HFF-Myc (cell line): ENCODE data around the gene DLD.

ENCODE experiments used
- DNase-seq: peaks from one replicate; pipeline ENCODE4 v3.0.0-alpha.2; 2011; ENCODE audit warnings: low read depth; ENCODE audit errors: extremely low read depth
- H3K4me3 ChIP-seq: replicated peaks from 2 replicates; pipeline ENCODE4 v1.5.1; 2011; ENCODE audit warnings: low read depth, mild to moderate bottlenecking, control low read depth, low read length
- CTCF ChIP-seq: IDR thresholded peaks from 2 replicates; pipeline ENCODE4 v1.5.1; 2012; ENCODE audit warnings: mild to moderate bottlenecking, low read depth, low read length, control low read depth; ENCODE audit errors: missing control alignments

DLD gene

GRCh38 chr7:107945332-107945731, 54.3 kb downstream of the DLD start:
- no peak for DNase-seq
- TF ChIP-seq CTCF = no peak

GRCh38 chr7:107946451-107946850, 55.5 kb downstream of the DLD start:
- no peak for TF ChIP-seq CTCF
- no peak overlapping the region for H3K4me3 ChIP-seq

More at GRCh38 chr7:107945332-107945731, 54.3 kb downstream of the DLD start:
- H3K4me3 ChIP-seq = no peak overlapping the region

GRCh38 chr7:107946881-107947280, 55.9 kb downstream of the DLD start:
- H3K4me3 ChIP-seq = no peak overlapping the region
- TF ChIP-seq CTCF = no peak
- DNase-seq = no peak

More at GRCh38 chr7:107946451-107946850, 55.5 kb downstream of the DLD start:
- DNase-seq = no peak

GRCh38 chr7:107948645-107949442, 57.9 kb downstream of the DLD start:
- H3K4me3 ChIP-seq = no peak overlapping the region
- DNase-seq = no peak
- no peak for TF ChIP-seq CTCF

- no peak for DNase-seq
- H3K4me3 ChIP-seq = no peak overlapping the region
- TF ChIP-seq CTCF = no peak
These were observed 58.5 kb downstream of the DLD start for GRCh38 chr7:107949443-107949935.

GRCh38 chr7:107951172-107951787, 60.3 kb downstream of the DLD start:
- no peak for TF ChIP-seq CTCF

More at GRCh38 chr7:107951172-107951787, 60.3 kb downstream of the DLD start:
- DNase-seq = no peak
- no peak overlapping the region for H3K4me3 ChIP-seq
